Measurements from ENCODE around the gene TRAPPC1.

- TF ChIP-seq POLR2A (IDR thresholded peaks at IDR 0.05) (no peak), CTCF (IDR thresholded peaks at IDR 0.05 in 8 of 11, conservative IDR thresholded peaks at IDR 0.05 in 3 of 11) (no peak)
These were observed 9.0 kb upstream of the TRAPPC1 start for GRCh38 chr17:7940743-7941142.

Measured in spleen (tissue), 7 donors.